ENCODE data around the gene ARSK.

ARSK gene

GRCh38 chr5:95583992-95584391, 29.1 kb downstream of the ARSK start:
- no peak for DNase-seq (ENCODE audit: low read depth)
- TF ChIP-seq CTCF (IDR thresholded peaks at IDR 0.05; ENCODE audit: control insufficient read depth, insufficient read depth, low read depth, low read length, missing control alignments): no peak

GRCh38 chr5:95590880-95591279, 36.0 kb downstream of the ARSK start:
- no peak for DNase-seq (ENCODE audit: low read depth)
- H3K4me3 ChIP-seq (ENCODE audit: control insufficient read depth, low read depth, low read length): no peak overlapping the region
- no peak for TF ChIP-seq CTCF (IDR thresholded peaks at IDR 0.05; ENCODE audit: control insufficient read depth, insufficient read depth, low read depth, low read length, missing control alignments)

More at GRCh38 chr5:95583992-95584391, 29.1 kb downstream of the ARSK start:
- H3K4me3 ChIP-seq (ENCODE audit: control insufficient read depth, low read depth, low read length): no peak overlapping the region

GRCh38 chr5:95591490-95591901, 36.6 kb downstream of the ARSK start:
- no peak for TF ChIP-seq CTCF (IDR thresholded peaks at IDR 0.05; ENCODE audit: control insufficient read depth, insufficient read depth, low read depth, low read length, missing control alignments)
- no peak overlapping the region for H3K4me3 ChIP-seq (ENCODE audit: control insufficient read depth, low read depth, low read length)
- peak; percentile 37 for DNase-seq (ENCODE audit: low read depth)

- DNase-seq (ENCODE audit: low read depth): no peak
- no peak for TF ChIP-seq CTCF (IDR thresholded peaks at IDR 0.05; ENCODE audit: control insufficient read depth, insufficient read depth, low read depth, low read length, missing control alignments)
- no peak overlapping the region for H3K4me3 ChIP-seq (ENCODE audit: control insufficient read depth, low read depth, low read length)
Measured at GRCh38 chr5:95595289-95595931, 40.5 kb downstream of the ARSK start.

- no peak for DNase-seq (ENCODE audit: low read depth)
- no peak for TF ChIP-seq CTCF (IDR thresholded peaks at IDR 0.05; ENCODE audit: control insufficient read depth, insufficient read depth, low read depth, low read length, missing control alignments)
- H3K4me3 ChIP-seq (ENCODE audit: control insufficient read depth, low read depth, low read length): no peak overlapping the region
Measured at GRCh38 chr5:95599252-95599651, 44.4 kb downstream of the ARSK start.

- no peak overlapping the region for H3K4me3 ChIP-seq (ENCODE audit: control insufficient read depth, low read depth, low read length)
- TF ChIP-seq CTCF (IDR thresholded peaks at IDR 0.05; ENCODE audit: control insufficient read depth, insufficient read depth, low read depth, low read length, missing control alignments): no peak
- DNase-seq (ENCODE audit: low read depth): no peak
Measured at GRCh38 chr5:95600557-95600956, 45.7 kb downstream of the ARSK start.

Data from AG09309 (cell line).